Colonic mucosa (tissue), 4 donors: ENCODE results near the gene PRKN. TPM values are rescaled to one million over a fixed set of nuclear protein-coding genes. Genes with fewer than 3 reads are reported as not detected.
"Not testable (repeated sequence)": the region's sequence is repeated elsewhere in the genome, so short reads cannot be mapped to it uniquely, and the experiment has no call there.

Experiments used
- DNase-seq: peaks from one replicate; pipeline ENCODE4 v3.0.0-alpha.2; 2020
- H3K27ac ChIP-seq: fragments of 200-600 bp; one replicate; pipeline ENCODE4 v1.8.0; 2021
- H3K27me3 ChIP-seq: fragments of 200-600 bp; one replicate; pipeline ENCODE4 v1.8.0; 2021
- H3K36me3 ChIP-seq: fragments of 200-600 bp; one replicate; pipeline ENCODE4 v1.8.0; 2021
- H3K4me1 ChIP-seq: fragments of 200-600 bp; one replicate; pipeline ENCODE4 v1.8.0; 2021; ENCODE audit warnings: mild to moderate bottlenecking
- H3K4me3 ChIP-seq: fragments of 200-600 bp; one replicate; pipeline ENCODE4 v1.8.0; 2021
- H3K9ac ChIP-seq, 2 donors: one replicate each; pipeline ENCODE4 v1.7.0; 2013; ENCODE audit warnings: control low read depth in 2 of 2, low read depth in 2 of 2, low read length in 2 of 2
- H3K9me3 ChIP-seq: fragments of 200-600 bp; one replicate; pipeline ENCODE4 v1.8.0; 2021
- CTCF ChIP-seq: fragments of 200-600 bp; IDR thresholded peaks from one replicate; pipeline ENCODE4 v1.8.0; 2022; ENCODE audit warnings: antibody characterized with exemption, mild to moderate bottlenecking
- intact Hi-C: fragments of 100-400 bp; cut with DNase I; formaldehyde crosslinking; loops from one replicate; pipeline ENCODE4 v1.14.1; 2022
- total RNA-seq, 2 donors: library from RNA; stranded (reverse); fragmentation: NEBNext Ultra II Directional in 1 of 2; extraction: Animal tissue kit (Norgen Biotek cat#: 25700) in 1 of 2; gene quantifications; one replicate each; pipeline ENCODE4 v1.2.1, GENCODE V29; 2021
- donor health status: healthy.
- donor health status: DM: no; HTN: no; CAD: no.
- donor health status: DM: no; HTN: no; CAD: no.

PRKN gene
- total RNA-seq, 2 donors from 2014 or later = 3.7 to 8.1 TPM

GRCh38 chr6:161313940-161314509, 1413.5 kb downstream of the PRKN start:
- TF ChIP-seq CTCF = no peak
- Histone ChIP-seq H3K9ac (no peak overlapping the region), H3K27me3 (no peaks in the 10 kb centered on the region), H3K4me3 (no peak overlapping the region), H3K36me3 (no peaks in the 10 kb centered on the region), H3K4me1 (no peaks in the 10 kb centered on the region), H3K27ac (no peak overlapping the region), H3K9me3 (no peaks in the 10 kb centered on the region)
- DNase-seq = no peak
- intact Hi-C loops = no loop called here

GRCh38 chr6:161313475-161313874, 1414.1 kb downstream of the PRKN start:
- H3K36me3 ChIP-seq, DNase-seq, H3K27ac ChIP-seq, H3K9me3 ChIP-seq, H3K9ac ChIP-seq, H3K4me1 ChIP-seq, H3K4me3 ChIP-seq, H3K27me3 ChIP-seq, intact Hi-C loops: not testable (repeated sequence)

GRCh38 chr6:161309774-161310173, 1417.8 kb downstream of the PRKN start:
- H3K4me1 ChIP-seq, DNase-seq, H3K9me3 ChIP-seq, H3K9ac ChIP-seq, intact Hi-C loops, H3K27ac ChIP-seq, H3K27me3 ChIP-seq, H3K36me3 ChIP-seq, H3K4me3 ChIP-seq: not testable (repeated sequence)

GRCh38 chr6:161308075-161308655, 1419.4 kb downstream of the PRKN start:
- no peak overlapping the region for H3K9ac ChIP-seq
- H3K36me3 ChIP-seq = no peaks in the 10 kb centered on the region
- no peaks in the 10 kb centered on the region for H3K4me1 ChIP-seq
- H3K27ac ChIP-seq = no peak overlapping the region
- no peaks in the 10 kb centered on the region for H3K27me3 ChIP-seq
- no peak overlapping the region for H3K4me3 ChIP-seq
- no peak for TF ChIP-seq CTCF
- no peak for DNase-seq
- no peaks in the 10 kb centered on the region for H3K9me3 ChIP-seq
- intact Hi-C loops = no loop called here

- H3K36me3 ChIP-seq = no peaks in the 10 kb centered on the region
- no peaks in the 10 kb centered on the region for H3K9me3 ChIP-seq
- no peak overlapping the region for H3K27ac ChIP-seq
- H3K9ac ChIP-seq = no peak overlapping the region
- intact Hi-C loops = no loop called here
- no peak overlapping the region for H3K4me3 ChIP-seq
- no peaks in the 10 kb centered on the region for H3K27me3 ChIP-seq
- no peak for DNase-seq
- TF ChIP-seq CTCF = no peak
- no peaks in the 10 kb centered on the region for H3K4me1 ChIP-seq
Observed at GRCh38 chr6:161305860-161306259, 1421.7 kb downstream of the PRKN start.

- Histone ChIP-seq H3K4me1 (no peaks in the 10 kb centered on the region), H3K27me3 (no peaks in the 10 kb centered on the region), H3K9me3 (no peaks in the 10 kb centered on the region), H3K36me3 (no peaks in the 10 kb centered on the region), H3K4me3 (no peak overlapping the region), H3K9ac (no peak overlapping the region), H3K27ac (no peak overlapping the region)
- no peak for DNase-seq
- intact Hi-C loops = no loop called here
- no peak for TF ChIP-seq CTCF
Observed at GRCh38 chr6:161303628-161304340, 1423.8 kb downstream of the PRKN start.
